DMS 273 (cell line): ENCODE data around the gene RBM5.
A peak's percentile ranks its signal among the peaks of the same experiment; 100 is the strongest.

Experiments
- DNase-seq: peaks from one replicate; lab custom pipeline; 2025; ENCODE audit not compliant: unreplicated experiment; lab: John Stamatoyannopoulos, UW

Gene RBM5

DNA sequence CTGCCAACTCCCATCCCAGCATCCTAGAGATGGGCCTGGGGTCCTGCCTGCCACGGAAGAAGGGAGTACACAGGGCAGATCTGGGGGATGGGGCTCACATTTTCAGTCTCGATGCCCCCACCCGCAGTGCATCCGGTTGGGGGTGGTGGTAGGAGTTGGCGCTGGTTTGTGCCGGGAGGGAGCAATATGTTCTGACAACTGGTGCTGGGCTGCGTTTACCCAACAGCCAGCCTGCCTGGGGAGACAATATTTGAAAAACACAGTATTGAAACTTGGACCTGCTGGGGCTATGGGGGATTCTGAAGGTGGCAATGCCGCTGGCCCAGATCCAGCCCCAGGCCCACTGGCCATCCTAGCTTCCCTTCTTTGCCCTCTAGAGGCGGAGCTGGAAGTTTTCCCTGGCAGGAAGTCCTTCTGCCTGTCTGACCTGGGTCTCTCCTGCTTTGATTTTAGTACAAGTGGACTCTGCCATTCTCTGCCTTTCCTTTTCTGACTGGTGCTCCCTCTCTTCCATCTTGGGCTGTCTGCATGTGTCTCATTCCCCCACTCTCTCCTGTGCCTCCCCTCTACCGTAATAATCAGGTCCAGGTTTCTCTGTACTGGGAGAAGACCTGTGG is 69.9 kb downstream of the RBM5 start:
- no peak for DNase-seq

DNA sequence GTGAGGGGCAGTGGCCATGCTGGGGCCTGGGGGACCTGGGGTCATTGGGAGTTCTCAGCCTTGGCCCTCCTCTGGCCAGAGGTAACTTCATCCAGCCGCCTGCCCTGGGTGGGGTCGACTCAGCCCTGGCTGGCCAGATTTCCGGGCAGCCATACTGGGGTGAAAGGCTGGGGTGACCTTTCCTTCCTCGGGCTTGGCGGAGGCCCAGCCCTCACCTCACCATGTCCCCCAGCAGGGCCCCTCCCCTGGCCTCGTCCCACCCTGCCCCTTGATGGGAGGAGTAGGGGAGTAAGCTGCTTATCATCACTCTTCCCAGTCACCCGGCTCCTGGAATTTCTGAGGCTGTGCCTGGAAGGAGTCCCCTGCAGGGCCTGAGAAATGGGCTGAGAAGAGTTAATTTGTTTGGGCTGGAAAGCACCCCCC is 71.9 kb downstream of the RBM5 start:
- no peak for DNase-seq

DNA sequence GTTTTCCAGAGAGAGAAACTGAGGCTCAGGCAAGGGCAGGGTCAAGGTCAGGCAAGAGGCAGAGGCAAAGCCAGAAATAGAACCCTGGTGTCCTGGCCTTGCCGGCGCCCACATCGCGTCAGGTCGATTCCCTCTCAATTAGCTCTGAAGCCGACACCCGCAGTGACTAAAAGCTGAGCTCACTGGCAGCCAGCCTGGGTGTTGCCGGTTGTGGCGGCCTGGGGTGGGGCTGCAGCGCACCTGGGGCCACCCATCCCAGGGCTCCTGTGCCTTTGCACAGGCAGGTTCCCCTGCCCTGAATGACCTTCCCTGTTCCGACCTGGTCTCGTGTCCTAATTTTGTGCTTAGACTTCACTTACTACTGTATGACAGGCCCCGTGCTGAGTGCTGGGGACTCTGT is 72.6 kb downstream of the RBM5 start:
- DNase-seq = no peak

DNA sequence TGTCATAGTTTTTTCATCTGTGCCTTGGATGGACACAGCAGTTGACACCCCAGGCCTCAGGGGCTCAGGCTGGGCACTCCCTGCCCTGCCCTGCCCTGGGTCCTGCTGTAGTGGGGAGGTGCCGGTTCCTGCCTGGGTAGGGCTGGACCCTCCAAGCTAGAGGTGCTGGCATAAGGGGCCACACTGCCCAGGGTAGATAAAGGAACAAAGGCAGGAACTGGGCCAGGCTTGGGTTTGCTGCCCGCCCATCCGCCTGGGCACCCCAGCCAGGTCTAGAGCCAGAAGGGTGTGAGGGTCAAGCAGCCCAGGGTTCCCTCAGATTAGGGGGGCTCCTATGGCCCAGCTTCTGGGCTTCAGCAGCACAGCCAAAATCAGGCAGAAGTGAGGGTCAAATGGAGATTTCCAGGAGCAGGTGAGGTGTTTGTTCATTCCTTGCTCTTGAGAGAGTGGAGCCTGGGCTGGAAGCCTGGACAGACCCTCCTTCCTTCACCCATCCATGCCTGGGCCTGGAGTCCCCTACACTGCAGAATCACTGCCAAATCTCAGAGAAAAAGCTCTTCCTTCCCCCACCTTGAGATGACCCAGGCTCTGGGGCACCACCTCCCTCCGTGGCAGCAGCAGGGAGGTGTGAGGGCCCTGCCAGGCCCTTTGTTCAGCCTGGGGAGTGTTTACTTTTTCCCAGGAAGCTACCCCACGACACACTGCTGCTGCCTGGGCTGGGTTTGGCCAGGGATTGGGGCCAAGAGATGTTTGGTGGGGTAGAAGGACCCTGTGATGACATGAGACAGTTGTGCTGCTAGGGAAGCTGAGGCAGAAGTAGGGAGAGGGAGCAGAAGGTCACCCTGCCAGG is 73.5 kb downstream of the RBM5 start:
- no peak for DNase-seq

DNA sequence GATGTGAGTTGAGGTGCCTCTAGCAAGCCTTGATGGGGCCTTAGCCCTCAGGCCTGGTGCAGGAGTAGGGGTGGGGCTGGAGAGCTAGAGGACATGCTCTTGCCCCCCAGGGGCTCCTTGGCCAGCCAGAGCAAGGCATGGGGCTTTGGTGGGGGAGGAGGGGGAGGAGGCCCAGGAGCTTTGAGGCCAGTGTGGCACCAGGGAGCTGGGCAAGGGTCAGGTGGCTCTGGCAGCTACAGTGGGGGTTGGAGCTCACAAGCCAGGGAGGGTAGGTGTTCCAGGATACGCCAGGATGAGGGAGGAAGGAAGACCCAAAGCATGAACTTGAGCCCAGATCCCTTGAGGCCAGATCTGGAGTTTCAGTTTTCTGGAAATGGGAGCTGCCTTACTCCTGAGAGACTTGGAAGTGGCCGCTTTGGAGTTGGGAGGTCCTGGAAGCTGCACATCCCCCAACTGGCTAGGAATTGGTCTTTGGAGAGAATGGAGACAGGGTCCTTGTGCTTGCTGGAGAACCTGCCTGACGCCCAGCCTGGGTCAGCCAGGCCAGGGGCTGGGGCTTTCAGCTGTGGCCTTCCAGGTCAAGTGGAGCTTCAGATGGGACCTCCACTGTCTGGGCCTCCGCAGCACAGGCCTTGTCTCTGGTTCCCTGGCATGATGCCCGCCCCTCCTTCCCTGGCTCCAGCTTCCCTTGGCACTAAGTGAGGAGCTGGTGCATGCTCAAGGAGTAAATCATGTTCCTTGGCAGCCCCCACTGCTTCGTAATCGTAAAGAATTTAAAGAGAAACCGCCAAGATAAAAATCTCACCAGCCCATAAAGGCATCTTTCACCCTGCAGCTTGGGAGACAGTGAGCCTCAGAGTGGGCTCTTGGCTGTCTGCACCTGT is 75.1 kb downstream of the RBM5 start:
- peak; percentile 39 for DNase-seq

DNA sequence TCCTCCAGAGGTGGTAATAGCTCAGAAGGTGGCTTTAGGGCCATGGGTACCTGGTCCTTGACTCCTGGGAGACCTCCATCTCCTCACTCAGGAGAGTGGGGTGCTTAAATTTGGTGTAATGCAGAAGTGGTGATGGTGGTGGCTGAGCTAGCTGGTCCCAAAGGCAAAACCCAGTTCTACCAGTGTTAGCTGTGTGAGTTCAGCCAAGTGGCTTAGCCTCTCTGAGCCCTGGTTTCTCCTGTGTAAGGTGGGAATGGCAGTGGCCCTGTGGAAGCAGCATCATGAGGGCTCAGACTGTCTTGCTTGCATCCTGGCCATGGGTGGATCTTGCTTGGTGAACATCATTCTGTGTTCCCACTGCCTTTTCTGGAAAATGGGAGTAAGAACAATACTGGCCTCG is 75.8 kb downstream of the RBM5 start:
- no peak for DNase-seq

DNA sequence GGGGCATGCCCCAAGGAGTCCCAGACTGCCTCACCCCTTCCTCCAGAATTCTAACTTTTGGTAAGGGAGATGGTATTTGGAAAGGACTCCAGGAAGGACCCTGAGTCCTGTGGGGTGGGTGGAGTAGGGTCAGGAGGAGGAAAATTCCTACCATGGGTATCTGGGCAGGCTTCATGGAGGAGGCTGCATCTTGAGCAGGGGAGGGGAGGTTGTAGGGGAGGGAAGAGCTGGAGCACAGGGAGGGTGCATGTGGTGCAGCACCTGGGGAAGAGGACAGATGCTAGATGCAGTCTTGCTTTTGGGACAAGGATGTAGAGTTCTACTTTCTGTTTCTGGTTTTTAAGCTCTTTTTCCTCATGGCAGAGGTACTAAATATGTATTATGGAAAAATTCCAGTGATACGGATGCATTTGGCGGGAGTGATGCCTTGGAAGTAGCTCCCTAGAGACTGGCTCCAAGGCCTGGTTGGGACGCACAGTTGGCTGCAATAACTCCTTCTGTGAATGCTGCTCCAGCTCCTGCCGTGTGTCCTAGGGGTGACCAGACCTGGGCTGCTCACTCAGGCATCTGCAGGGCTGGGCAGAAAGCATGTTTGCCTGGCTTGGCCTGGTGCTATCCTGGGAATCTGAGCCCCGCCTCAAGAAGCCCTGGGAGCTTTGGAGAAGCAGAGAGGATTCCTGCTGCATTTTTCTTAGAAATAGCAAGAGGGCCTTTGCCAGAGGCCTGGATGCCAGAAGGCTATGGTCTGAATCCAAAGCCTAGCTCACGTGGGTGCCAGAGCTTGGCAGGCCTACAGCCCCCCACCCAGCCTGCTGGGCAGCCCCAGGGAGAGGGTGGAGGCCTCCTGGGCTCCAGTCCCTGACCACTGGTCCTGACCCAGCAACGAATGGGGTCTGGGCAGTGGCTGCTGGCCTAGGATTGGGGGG is 76.5 kb downstream of the RBM5 start:
- no peak for DNase-seq

DNA sequence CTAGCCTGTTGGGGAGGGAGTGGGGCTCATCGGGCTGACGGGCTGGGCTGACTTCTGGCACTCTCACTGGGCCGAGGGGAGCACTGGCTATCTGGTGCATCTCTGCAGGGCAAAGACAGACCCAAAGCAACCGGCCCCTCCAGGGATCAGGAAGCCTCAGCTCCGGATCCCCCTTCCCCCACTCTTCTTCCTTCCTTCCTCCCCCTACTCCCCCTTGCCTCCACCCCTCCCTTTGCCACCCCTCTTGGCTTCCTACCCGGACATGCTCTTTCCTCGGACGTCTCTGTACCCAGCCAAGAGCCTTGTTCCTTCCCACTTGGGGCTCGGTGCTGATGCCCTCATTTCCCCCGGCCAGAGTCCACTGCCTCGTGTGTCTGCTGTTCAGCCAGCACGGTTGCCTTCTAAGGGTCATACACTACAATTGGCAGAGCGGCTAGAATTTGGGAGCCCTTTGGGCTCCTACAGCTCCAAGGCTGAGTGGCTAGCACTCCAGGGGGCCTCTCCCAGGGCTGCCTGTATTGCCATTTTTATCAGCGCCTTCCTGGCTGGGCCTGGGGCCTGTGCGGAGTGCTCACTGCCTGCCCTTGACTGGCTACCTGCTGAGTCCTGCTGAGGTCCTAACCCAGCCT is 77.3 kb downstream of the RBM5 start:
- DNase-seq = no peak

DNA sequence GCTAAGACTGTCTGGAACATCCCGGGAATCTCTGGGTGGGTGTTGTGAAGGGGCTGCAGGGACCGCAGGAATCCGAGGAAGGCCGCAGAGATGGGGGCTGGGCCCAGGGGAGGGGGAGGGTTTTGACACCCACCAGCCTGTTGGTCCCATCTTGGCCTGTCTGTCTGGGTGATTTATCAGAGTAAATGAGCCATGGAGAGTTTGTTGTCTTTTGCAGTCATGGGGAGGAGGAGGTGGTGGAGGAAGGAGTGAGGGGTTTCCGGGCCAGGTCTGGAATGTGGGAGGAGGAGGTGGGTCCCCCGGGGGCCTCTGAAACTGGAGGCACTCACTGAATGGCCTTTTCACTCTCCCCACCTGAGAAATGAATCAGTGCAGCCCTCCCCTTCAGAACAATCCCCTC is 77.9 kb downstream of the RBM5 start:
- no peak for DNase-seq

DNA sequence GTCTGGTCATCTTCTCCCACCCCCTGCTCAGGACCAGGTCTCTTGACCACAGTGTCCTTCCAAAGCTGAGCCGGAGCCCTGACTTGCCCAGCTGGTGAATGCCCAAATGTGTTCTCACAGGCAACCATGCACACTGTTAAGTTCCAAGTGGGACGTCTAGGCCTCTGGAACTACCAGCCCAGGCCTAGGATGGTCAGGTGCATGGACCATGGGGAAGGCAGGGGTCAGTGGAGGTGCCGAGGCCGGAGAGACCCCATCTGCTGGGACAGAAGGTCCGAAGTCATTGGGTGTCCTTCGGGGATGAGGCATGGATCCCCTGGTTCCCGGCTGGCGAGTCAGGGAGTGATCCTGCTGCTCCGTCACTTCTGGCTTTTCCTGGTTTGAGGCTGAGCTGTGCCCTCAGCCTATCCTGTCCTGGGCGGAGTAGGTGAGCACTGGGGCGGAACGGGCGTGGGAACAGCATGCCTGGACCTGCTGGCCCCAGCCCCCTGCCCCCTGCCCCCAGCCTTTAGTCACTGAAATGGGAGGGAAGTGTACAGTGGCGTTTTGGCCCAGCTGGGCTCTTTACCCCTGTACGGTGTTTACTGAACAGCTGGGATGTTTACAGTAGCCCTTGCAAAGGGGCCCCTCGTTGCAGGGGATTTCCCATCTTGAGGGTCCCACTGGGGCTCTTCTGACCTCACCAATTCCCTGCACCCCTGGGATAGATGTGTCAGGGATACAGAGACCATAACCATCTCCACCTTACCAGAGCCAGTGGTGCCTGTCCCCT is 78.5 kb downstream of the RBM5 start:
- no peak for DNase-seq

DNA sequence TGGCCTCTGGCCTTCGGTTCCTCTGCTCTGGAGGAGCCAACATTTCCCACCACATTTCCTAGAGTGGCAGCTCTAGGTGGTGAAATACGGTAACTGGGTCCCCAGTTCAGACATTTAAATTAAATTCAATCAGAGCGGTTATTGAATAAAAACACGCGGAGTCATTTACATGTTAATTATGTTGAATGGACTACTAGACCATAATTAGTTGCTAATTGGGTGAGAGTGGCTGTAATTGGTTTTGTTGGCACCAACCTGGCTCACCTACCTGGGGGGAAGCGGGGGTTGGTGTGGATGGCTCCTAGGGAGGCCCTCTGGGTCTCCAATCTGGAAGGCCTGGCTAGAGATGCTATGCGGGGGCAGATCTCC is 79.1 kb downstream of the RBM5 start:
- no peak for DNase-seq

DNA sequence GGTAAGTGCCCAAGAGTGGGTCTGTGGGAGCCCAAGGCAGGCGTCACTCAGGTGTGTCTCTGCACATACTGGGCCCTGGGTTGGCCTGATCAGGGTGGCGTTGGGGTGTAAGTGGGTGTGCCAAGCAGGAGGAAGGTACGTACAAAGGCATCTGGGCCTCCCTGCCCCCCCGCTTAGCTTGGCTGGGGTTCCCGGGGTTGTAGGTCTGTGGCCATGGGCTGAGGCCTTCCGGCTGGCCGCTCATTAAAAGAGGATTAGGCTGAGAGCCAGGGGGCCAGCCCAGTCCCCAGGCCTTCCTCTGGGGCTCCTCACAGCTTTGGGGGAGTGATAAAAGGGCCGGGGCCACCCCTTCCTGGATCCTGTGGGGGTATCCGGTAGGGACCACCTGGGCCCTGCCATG is 79.7 kb downstream of the RBM5 start:
- DNase-seq = no peak
